HG02981 (cell line): ENCODE results near the gene COL2A1.
"Not testable (repeated sequence)": the region's sequence is repeated elsewhere in the genome, so short reads cannot be mapped to it uniquely, and the experiment has no call there.

ENCODE experiments used
- ATAC-seq: cut with Tn5 transposase; IDR thresholded peaks from one replicate; pipeline ENCODE4 v1.9.1; 2021; ENCODE audit warnings: mild to moderate bottlenecking, moderate library complexity; ENCODE audit not compliant: unreplicated experiment

Gene COL2A1

DNA sequence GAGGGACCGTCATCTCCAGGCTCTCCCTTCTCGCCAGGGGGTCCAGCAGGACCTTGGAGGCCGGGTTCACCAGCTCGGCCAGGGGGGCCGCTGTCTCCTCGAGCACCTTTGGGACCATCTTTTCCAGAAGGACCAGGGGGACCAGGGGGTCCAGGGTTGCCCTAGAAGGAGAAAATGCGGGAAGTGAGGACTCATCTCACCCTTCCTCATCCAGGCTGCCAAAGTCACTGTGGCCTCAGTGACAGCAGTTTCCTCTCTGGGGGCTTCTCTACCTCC, 25.7 kb downstream of the COL2A1 start:
- no peak for ATAC-seq

DNA sequence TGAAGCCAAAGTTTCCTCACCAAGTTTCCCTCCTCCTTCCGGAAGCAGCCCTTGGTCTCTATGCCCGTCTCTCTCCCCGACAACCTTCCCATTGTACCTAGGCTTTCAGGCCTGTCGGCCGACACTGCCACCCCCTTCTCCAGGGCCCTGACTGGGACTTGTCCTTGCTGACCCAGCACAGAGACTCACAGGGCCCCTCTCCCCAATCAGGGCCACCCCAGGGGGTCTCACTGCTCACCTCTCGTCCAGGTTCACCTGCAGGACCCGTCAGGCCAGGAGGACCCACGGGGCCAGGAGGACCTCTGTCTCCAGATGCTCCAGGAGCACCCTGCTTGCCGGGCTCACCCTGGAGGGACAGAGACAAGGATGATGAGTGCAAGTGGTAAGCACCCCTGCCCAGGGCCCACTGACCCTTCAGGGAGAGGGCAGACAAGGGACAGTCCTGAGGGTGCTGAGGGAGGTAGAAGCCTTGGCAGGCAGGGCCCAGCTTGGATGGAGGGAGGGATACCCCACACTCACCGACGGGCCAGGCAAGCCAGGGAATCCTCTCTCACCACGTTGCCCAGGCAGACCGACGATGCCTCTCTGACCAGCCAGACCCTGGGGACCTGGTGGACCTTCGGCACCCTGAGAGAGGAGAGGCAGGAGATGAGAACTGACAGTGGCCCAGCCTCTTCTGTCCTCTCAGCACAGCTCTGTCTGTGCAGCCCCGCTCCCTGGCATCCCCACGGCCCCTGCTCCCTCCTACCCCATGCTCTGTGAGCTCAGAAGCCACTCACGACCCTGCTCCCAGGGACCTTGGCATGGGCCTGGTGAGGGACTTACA, 26.3 kb downstream of the COL2A1 start:
- no peak for ATAC-seq

DNA sequence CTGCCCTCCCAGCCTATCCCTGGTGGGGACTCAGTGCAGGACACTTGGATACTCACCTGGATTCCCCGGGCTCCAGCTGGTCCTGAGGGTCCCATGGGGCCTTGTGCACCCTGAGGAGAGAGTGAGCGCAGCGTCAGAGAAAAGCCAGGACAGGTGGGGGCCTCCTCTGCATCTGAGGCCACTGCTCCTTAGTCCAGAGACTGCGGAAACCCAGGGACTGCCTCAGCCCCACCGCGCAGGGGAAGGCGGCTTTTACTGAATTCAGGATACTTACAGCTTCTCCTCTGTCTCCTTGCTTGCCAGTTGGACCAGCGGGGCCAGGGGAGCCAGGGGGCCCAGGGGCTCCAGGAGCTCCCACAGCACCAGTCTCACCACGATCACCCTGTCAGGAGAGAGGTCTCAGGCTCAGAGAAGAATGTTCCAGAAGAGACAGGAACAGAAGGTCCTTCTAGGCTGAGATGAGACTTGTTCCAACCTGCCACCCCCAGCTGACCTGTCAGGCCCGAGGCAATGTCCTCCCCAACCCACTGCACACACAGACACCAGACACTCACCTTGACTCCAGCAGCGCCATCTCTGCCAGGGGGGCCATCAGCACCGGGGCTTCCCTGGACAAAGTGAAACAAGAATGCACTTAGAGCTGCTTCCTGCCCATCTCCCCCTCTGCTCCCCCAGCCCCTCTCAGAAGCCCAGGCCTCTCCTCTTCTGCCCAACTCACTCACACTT, 27.1 kb downstream of the COL2A1 start:
- ATAC-seq = no peak

DNA sequence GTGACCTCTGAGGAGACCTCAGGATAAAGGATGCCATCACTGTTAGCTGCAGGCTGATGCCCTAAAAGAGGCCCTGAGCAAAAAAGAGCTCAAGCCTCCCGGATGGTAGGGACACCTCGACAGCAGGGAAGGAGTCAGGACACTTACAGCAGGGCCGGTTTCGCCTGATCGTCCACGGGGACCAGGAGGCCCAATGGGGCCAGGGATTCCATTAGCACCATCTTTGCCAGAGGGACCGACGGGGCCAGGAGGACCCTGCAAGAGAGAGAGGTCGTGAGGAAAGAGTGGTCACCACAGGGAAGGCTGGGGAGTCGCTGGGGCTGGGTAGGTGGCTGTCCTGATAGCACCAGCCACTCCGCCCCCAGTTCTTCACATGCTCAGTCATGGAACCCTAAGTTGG, 28.5 kb downstream of the COL2A1 start:
- ATAC-seq = no peak

DNA sequence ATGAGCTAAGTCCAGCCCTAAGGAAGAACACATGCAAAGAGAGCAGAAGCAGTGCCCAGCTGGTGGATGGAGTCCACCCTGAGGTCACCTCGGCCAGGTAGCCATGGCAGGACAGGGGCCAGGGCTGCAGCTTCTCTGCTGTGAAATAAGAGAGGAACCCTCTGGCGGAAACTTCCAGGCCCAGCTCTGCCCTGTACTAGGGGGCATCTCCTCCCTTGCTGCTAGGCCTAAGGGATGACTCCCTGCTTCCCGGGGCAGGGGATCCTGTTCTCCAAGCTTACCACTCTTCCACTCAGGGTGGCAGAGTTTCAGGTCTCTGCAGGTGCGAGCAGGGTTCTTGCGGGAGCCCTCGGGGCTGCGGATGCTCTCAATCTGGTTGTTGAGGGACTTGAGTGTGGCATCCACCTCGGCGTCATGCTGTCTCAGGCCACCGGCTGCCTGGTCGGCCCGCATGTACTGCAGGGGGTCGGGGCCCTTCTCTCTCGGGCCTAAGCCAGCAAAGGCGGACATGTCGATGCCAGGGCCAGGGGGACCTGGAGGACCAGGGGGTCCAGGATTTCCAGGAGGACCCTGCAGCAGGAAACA, 29.1 kb downstream of the COL2A1 start:
- no peak for ATAC-seq

GRCh38 chr12:47973870-47974269, 30.4 kb downstream of the COL2A1 start:
- ATAC-seq = no peak

DNA sequence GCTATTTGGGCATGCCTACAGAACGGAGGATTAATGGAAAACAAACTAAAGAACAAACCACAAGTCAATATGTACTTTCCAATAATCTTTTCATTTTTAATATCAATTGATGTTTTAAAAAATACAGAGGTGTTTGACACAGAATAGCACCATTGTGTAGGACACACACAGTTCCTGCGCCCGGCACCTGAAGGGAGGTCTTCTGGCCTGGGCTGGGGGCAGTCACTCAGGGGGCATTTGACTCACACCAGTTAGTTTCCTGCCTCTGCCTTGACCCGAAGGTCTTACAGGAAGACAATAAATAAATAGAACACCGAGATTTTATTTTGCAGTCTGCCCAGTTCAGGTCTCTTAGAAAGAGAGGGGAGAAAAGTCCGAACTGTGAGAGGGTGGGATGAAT, 31.4 kb downstream of the COL2A1 start:
- ATAC-seq = no peak

GRCh38 chr12:47970843-47971242, 33.4 kb downstream of the COL2A1 start:
- ATAC-seq = no peak

- ATAC-seq = no peak
These were observed 34.4 kb downstream of the COL2A1 start for GRCh38 chr12:47969845-47970244.

GRCh38 chr12:47967461-47968321, 36.6 kb downstream of the COL2A1 start:
- ATAC-seq = no peak

GRCh38 chr12:47965581-47965980, 38.7 kb downstream of the COL2A1 start:
- no peak for ATAC-seq

- ATAC-seq = no peak
These were observed 40.1 kb downstream of the COL2A1 start for GRCh38 chr12:47964106-47964728.

- peak; percentile 94 for ATAC-seq
These were observed 40.8 kb downstream of the COL2A1 start, which contains the start of gene TMEM106C for GRCh38 chr12:47963340-47964040. Gene TMEM106C, plus strand, starts transcription at chr12:47963596. Its CDS starts 641 bp downstream, at chr12:47964237.

DNA sequence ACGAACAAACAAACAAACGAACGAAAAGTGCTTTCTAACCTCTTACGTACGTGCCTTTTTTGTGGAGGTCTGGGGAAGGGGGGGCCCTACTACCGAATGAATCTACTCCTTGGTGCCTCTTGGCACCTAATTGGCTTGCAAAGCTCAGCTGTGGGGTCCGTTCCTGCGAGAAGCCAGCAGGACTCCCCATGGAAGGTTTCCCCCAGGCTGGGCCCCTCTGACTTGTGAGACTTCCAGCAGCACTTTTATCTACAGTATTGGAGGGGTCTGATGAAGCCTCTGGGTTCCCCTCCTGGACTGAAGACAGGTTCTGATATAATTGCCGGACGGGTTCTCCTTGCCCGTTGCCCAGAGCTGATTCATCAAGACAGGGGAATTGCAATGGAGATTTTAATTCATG, 42.1 kb downstream of the COL2A1 start:
- ATAC-seq = no peak

DNA sequence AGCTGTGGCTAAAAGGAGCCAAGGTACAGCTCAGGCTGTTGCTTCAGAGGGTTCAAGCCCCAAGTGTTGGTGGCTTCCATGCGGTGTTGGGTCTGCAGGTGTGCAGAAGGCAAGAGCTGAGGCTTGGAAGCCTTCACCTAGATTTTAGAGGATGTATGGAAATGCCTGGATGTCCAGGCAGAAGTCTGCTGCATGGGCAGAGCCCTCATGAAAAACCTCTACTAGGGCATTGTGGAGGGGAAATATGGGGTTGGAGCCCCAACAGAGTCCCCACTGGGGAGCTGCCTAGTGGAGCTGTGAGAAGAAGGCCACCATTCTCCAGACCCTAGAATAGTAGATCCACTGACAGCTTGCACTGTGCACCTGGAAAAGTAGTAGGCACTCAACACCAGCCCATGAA, 46.6 kb downstream of the COL2A1 start:
- ATAC-seq = not testable (repeated sequence)

DNA sequence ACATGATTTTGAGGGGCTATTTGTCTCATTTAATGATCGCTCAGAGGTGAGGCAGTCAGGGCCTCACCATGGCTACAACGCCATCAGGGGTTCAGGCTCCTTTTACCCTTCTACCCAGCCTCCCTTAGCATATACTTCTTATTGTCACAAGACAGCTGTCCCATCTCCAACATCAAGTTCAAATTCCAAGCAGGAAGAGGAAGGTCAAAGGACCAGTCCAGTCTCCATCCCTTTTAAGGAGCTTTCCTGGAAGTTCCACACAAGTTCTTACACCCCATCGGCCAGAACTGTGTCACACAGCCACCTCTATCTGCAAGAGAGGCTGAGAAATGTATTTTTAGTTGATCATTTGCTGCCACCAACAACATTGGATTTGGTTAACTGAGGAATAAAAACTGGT, 49.2 kb downstream of the COL2A1 start:
- no peak for ATAC-seq

- ATAC-seq = no peak
These were observed 49.7 kb downstream of the COL2A1 start for GRCh38 chr12:47954467-47955045.

DNA sequence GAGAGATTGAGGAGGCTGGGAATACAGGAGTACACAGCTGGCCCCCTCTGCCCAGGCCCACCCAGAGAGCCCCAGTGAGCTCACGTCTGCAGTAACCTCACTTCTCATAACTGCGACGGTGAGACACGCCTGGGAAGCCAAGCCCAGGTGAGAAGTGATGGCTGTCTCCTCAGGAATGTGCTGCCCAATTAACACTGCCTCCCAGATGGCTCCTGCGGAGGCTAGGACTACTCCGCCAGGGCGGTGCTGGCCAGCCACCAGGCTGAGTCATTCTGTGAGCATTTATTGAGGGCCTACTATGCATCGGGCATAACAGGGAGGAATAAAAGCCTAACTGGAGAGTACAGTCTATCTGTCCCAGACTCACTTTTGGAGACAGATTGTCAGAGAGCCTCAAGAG, 50.2 kb downstream of the COL2A1 start:
- no peak for ATAC-seq

GRCh38 chr12:47950856-47951468, 53.3 kb downstream of the COL2A1 start:
- ATAC-seq = no peak
